PFSK-1 (cell line): Measurements from ENCODE around the gene CYREN.

Experiments
- FOXP2 ChIP-seq: optimal IDR thresholded peaks from 2 replicates; pipeline ENCODE3; 2011; ENCODE audit warnings: borderline replicate concordance, control low read depth, inconsistent platforms; ENCODE audit not compliant: insufficient read depth; ENCODE audit errors: extremely low read length, extremely low read depth
- POLR2AphosphoS5 ChIP-seq: IDR thresholded peaks from 2 replicates; pipeline ENCODE4 v1.6.1; 2012; ENCODE audit warnings: low read depth, mild to moderate bottlenecking, control low read depth, low read length, moderate library complexity
- SIN3A ChIP-seq: IDR thresholded peaks from 2 replicates; pipeline ENCODE4 v1.6.1; 2012; ENCODE audit warnings: mild to moderate bottlenecking, low read length, moderate library complexity, borderline replicate concordance; ENCODE audit not compliant: insufficient read depth
- TAF1 ChIP-seq: IDR thresholded peaks from 2 replicates; pipeline ENCODE4 v1.6.1; 2012; ENCODE audit warnings: low read length, control low read depth, borderline replicate concordance; ENCODE audit not compliant: insufficient read depth
- TF ChIP-seq, protein P1 (sequence below), 2 experiments: IDR thresholded peaks; 2 replicates each; pipeline versions ENCODE4 v1.6.1 to v1.8.0; 2011 to 2012; ENCODE audit warnings: low read depth in 2 of 2, low read length in 2 of 2, control low read depth in 1 of 2, inconsistent platforms in 1 of 2, mild to moderate bottlenecking in 1 of 2, moderate library complexity in 1 of 2; ENCODE audit not compliant: insufficient read depth in 1 of 2

CYREN gene

GRCh38 chr7:135184254-135184841 lies 13.8 kb upstream of the CYREN start:
- TF ChIP-seq POLR2AphosphoS5, result no peak
- TF ChIP-seq, protein P1, sequence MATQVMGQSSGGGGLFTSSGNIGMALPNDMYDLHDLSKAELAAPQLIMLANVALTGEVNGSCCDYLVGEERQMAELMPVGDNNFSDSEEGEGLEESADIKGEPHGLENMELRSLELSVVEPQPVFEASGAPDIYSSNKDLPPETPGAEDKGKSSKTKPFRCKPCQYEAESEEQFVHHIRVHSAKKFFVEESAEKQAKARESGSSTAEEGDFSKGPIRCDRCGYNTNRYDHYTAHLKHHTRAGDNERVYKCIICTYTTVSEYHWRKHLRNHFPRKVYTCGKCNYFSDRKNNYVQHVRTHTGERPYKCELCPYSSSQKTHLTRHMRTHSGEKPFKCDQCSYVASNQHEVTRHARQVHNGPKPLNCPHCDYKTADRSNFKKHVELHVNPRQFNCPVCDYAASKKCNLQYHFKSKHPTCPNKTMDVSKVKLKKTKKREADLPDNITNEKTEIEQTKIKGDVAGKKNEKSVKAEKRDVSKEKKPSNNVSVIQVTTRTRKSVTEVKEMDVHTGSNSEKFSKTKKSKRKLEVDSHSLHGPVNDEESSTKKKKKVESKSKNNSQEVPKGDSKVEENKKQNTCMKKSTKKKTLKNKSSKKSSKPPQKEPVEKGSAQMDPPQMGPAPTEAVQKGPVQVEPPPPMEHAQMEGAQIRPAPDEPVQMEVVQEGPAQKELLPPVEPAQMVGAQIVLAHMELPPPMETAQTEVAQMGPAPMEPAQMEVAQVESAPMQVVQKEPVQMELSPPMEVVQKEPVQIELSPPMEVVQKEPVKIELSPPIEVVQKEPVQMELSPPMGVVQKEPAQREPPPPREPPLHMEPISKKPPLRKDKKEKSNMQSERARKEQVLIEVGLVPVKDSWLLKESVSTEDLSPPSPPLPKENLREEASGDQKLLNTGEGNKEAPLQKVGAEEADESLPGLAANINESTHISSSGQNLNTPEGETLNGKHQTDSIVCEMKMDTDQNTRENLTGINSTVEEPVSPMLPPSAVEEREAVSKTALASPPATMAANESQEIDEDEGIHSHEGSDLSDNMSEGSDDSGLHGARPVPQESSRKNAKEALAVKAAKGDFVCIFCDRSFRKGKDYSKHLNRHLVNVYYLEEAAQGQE (IDR thresholded peaks at IDR 0.05; ENCODE audit: insufficient read depth in 1 of 2, low read depth in 2 of 2, low read length in 2 of 2), result no peak
- TF ChIP-seq SIN3A, result no peak
- no peak for TF ChIP-seq FOXP2
- TF ChIP-seq TAF1, result no peak

GRCh38 chr7:135183478-135183877 lies 13.0 kb upstream of the CYREN start:
- TF ChIP-seq SIN3A, result no peak
- TF ChIP-seq TAF1, result no peak
- TF ChIP-seq FOXP2, result no peak
- TF ChIP-seq, protein P1 (IDR thresholded peaks at IDR 0.05; ENCODE audit: insufficient read depth in 1 of 2, low read depth in 2 of 2, low read length in 2 of 2), result no peak
- TF ChIP-seq POLR2AphosphoS5, result no peak

DNA sequence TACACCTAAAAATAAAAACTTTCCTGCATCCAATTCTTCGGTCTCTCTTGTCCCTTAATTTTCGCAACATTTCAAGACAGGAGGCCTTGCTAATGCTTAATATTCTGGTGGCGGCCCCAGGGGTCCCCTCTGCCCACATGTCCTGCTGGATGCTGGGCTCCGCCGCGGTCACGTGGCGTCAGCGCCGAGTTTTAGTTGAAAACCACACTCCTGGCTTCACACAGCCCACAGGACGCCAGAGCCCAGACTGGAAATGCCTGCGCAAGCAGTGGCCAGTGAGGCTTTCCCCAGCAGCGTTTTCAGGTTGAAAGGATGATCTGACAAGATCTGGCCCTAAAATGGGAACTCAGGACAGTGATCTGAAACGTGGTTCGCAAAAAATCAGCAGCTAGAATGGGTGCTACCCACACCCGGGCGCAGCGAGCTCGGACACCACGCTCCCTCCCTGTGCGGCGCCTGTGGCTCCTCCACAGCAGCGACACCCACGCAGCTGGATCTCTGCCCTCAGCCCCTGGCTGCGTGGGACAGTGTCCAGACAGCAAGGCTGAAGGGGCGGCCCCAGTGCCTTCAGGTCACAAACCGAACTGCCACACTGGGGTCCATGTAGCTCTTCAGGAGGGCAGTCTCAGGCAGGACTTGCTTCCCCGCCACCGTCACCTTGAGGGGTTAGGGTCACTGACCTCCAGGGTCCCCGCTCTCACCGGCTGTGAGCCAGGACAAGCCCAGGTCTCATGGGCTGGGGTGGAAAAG lies 11.6 kb upstream of the CYREN start:
- TF ChIP-seq FOXP2 (no peak), SIN3A (no peak), POLR2AphosphoS5 (no peak), TAF1 (no peak)
- TF ChIP-seq, protein P1 (IDR thresholded peaks at IDR 0.05; ENCODE audit: insufficient read depth in 1 of 2, low read depth in 2 of 2, low read length in 2 of 2), result no peak

DNA sequence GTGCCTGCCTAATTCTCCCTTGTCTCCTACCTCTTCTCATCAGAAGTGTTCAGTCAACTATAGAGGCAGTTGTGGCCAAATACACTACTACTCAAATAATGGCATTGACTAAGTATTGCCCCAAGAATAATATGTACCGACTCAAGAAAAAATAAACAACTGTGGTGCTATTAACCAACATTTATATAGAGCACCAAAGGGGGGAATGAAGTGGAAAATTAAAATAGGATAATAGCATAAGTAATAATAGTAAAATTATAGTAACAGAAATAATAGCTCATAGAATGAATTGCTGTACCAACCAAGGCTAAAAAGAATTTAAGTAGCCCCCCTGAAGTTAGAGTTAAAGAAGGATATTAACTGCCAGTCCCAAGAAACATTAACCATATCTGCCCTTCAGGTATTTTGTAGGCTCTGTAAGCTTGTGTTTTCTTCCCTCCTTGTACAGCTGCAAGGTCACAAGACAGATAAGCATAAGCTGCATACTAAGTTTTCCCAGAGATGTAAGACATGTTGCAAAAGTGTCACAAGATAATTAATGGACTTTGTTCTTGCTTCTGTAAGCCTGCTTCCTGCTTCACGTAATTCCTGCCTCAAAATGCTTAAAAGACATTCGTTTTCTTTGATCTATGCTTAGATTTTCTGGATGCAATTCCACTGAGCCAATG lies 10.9 kb upstream of the CYREN start:
- TF ChIP-seq POLR2AphosphoS5 (no peak), TAF1 (no peak), SIN3A (no peak), FOXP2 (no peak)
- TF ChIP-seq, protein P1 (IDR thresholded peaks at IDR 0.05; ENCODE audit: insufficient read depth in 1 of 2, low read depth in 2 of 2, low read length in 2 of 2), result no peak
